Subcutaneous preadipocyte (primary cell): ENCODE results near the gene CENPC. TPM values are rescaled to one million over a fixed set of nuclear protein-coding genes. Genes with fewer than 3 reads are reported as not detected.

ENCODE experiments used
- small RNA-seq: library from RNA; depleted of rRNA; stranded (forward); fragments of <200 nt; gene quantifications from one replicate; pipeline ENCODE3, GENCODE V24; 2012
- total RNA-seq: library from RNA; depleted of rRNA; stranded (reverse); fragments of >200 nt; gene quantifications from 2 replicates; pipeline ENCODE4 v1.2.3, GENCODE V29; 2012

Gene CENPC, protein sequence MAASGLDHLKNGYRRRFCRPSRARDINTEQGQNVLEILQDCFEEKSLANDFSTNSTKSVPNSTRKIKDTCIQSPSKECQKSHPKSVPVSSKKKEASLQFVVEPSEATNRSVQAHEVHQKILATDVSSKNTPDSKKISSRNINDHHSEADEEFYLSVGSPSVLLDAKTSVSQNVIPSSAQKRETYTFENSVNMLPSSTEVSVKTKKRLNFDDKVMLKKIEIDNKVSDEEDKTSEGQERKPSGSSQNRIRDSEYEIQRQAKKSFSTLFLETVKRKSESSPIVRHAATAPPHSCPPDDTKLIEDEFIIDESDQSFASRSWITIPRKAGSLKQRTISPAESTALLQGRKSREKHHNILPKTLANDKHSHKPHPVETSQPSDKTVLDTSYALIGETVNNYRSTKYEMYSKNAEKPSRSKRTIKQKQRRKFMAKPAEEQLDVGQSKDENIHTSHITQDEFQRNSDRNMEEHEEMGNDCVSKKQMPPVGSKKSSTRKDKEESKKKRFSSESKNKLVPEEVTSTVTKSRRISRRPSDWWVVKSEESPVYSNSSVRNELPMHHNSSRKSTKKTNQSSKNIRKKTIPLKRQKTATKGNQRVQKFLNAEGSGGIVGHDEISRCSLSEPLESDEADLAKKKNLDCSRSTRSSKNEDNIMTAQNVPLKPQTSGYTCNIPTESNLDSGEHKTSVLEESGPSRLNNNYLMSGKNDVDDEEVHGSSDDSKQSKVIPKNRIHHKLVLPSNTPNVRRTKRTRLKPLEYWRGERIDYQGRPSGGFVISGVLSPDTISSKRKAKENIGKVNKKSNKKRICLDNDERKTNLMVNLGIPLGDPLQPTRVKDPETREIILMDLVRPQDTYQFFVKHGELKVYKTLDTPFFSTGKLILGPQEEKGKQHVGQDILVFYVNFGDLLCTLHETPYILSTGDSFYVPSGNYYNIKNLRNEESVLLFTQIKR
- total RNA-seq: 12.9 and 15.2 TPM in 2 replicates

GRCh38 chr4:67545199-67546003 lies at the start of gene CENPC:
TSS of gene CENPC (minus strand) at chr4:67545503. CDS start at chr4:67545355, 148 bp downstream.

GRCh38 chr4:67558493-67558892 lies 13.2 kb upstream of the CENPC start, which contains the start of gene STAP1:
TSS of gene STAP1 (plus strand) at chr4:67558727. CDS start at chr4:67558810, 83 bp downstream.

Small RNA genes lying within 50 kb of the gene (small RNA-seq; reads per million reads assigned to genes)
- gene RNA5SP527: not detected
- not detected for gene RNU1-63P

Other genes with a start within 250 kb of the CENPC start
- not detected in 2 replicates for gene STAP1, start 13.2 kb upstream of the CENPC start, total RNA-seq
- gene UBA6, start 155.7 kb upstream of the CENPC start, total RNA-seq: 48.1 and 100 TPM in 2 replicates
- not detected in 2 replicates for gene GNRHR, start 208.9 kb upstream of the CENPC start, total RNA-seq